Effector CD8-positive, alpha-beta T cell (primary cell): ENCODE data around the gene SIDT1.

ENCODE experiments used
- DNase-seq: peaks from one replicate; lab custom pipeline; 2025; lab: John Stamatoyannopoulos, UW

Gene SIDT1

DNA sequence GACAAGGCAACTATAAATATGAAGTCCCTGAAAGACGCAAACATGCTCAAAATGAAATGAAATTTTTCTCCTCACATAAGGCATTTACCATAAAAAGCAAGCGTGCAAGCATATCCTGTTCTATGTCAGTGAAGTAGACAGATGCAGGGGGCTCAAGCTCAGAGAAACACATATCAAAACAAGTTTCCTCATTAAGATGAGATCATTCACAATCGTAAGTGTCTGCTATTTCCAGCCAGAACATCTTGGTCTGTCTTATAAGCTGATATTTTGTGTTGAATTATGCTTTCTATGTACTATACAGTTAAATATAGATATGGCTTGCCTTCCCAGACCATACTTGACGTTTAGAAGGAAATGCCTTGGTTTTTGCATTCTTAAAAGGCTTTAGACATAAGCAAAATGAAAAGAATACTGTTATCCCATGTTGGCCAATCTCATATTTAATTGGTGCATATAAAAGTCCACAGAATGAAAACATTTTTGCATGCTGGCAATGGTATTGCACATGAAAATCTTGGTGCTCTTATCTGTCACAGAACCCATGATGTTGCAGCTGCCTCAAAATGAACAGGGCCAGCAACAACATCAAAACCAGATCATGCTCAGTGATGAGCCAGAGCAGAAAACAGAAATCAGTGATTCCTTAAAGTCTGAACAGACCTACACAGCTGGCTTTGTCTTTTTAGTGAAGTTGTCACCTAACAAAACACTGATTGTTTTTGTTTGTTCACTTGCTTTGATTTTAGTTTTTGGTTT lies 65.4 kb downstream of the SIDT1 start:
- no peak for DNase-seq

DNA sequence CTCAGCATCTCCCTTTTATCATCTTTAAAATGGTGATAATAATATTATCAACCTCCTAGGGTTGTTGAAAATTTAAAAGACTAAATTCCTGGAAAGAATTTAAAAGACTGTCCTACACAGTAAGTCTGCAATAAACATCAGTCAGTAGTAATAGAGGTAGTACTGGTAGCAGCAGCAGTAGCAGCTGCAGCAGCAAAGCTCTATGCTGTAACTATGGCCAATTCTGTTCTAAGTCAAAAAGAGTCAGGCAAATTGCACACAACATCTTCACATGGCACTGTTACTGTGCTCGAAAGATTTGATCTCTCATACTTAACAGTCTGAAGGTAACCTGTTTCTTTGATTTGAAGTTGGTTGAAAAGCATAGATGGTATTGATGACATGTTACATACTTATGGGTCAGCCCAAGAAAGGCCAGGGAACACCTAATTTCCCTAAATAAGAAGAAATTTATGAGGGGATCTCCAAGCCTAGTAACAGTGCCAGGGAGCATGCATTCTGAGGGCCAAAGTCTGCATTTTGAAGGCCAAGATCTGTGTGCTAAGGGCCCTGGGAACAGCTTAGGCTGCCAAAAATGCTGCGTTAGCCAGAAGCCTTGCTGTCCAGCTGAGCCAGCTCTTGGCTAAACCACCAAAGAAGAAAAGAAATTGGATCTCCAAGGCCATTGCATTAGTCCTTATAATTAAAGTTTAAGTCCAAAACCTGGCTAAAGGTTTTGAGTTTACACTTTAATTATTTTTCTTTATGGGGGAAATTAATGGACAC lies 68.2 kb downstream of the SIDT1 start:
- DNase-seq, result no peak

DNA sequence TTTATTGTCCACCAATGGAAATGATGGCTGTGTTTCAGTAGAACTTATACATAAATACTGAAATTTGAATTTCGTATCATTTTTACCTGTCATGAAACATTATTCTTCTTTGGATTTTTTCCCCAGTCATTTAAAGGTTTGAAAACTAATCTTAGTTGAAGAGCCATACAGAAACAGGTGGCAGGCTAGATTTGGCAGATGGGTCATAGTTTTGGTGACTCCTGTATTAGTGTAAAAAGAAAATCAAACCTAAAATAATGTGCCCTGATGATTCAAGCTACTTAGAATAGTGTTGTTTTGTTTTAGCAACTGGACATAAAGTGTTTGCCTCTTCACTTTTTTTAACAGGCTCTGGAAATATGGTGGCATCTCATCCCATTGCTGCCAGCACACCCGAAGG lies 68.9 kb downstream of the SIDT1 start:
- DNase-seq, result no peak

DNA sequence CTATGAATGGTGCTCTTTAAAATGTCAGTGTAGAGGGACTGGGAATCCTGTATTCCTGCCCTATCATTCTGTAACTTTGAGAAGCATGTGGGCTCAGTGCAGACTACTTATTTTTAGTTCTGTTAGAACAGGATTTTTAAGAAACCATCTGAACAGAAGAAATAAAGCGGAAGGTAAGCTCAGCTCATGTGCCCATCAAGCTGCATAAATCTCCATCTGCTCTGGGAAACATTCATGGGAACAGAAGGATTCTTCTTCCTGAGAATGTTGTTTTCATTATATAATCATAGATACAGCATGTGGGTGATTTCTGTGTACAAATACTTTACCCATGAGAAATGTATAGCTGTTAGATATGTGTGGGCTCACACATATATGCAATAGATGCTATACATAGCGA lies 69.9 kb downstream of the SIDT1 start:
- no peak for DNase-seq

DNA sequence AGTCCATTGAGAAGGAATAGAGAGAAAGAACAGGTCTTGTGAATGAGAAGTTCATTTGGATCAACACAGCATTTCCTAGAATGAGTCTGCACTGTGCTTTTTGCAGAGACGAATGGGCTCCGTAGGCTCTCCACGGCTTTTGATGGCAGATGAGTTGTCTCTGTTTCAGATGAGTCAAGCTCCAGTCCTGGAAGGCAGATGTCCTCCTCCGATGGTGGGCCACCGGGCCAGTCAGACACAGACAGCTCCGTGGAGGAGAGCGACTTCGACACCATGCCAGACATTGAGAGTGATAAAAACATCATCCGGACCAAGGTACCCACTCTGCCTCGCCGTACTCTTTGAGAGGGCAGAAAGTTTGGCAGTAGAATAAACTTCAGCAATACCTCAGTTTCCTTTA lies 70.5 kb downstream of the SIDT1 start:
- DNase-seq, result no peak

DNA sequence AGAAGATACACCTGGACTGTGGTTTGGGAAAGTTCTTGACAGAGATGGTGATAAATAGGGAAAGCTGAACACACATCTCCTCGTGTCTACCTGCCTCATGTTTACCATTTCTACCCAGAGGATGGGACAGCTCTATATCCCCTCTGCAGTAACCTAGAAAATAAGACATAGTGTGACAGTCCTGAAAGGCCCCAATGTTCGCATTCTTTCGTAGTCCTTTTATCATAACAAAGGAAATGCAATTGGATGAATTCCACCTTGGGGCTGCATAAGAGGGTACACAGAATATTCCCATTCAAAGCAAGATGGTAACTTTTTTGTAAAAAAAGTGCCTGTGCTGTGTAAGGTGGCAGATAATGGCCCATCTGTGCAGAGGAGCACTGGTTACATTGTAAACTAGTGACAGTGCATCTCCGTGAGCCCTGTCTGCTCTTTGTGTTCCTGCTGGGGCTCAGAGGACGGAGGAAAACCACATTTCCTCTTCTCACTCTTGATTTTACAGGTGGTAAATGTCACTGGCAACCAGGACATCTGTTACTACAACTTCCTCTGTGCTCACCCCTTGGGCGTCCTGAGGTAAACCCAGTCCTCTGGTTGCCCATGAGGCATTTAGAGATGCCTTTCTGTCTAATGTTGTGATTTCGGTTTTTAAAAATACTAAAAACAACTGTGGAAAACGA lies 74.3 kb downstream of the SIDT1 start:
- no peak for DNase-seq

DNA sequence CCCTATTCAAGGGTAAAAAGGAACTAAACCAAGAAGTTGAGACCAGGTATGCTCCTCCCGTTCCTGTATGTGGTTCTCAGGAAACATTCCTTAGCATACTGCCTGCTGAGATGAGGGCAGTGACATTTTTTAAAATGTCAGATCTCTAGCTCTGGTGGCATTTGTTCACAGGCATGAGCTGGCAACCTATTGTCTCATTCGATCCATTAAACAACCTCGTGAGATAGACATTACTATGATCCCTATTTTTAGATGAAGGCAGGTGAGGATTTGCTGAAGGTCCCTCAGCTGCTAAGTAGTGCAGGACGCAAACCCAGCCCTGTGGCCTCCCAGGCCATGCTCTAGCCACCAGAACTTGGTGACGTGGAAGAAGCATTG lies 74.9 kb downstream of the SIDT1 start:
- DNase-seq, result no peak

DNA sequence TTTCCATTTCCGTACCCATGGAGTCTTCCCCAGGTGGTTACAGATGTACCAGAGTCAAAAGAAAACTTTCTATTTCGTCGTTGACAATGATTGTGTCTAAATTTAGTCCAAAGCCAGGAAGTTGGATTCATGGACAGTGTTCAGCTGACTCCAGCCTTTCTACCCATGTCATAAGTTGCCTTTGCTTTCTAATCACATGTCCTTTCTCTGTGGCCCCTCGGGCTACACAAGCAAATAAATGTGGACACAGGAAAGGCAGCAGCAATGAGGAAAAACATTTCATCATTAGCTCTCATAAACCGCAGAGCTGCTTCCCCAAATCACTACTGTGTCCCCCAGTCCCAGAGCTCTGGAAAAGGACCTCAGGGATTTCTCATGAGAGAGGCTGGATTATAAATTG lies 82.0 kb downstream of the SIDT1 start:
- DNase-seq, result no peak

DNA sequence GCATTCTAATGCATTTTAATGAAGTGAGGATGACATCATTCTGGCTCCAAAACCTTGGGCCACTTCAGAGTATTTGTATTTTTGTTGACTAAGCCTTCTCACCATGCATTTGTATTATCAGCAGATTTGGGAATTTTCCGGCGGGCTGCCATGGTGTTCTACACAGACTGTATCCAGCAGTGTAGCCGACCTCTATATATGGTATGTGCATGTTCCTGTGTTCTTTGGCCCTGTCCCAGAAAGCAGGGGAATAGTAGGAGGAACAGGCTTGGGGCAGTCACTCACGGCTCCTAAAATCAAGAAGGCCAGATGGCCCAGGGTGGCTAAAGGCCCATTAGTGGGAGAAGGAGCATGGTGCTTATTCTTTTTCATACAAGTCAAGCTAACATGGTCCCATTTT lies 83.6 kb downstream of the SIDT1 start:
- no peak for DNase-seq

DNA sequence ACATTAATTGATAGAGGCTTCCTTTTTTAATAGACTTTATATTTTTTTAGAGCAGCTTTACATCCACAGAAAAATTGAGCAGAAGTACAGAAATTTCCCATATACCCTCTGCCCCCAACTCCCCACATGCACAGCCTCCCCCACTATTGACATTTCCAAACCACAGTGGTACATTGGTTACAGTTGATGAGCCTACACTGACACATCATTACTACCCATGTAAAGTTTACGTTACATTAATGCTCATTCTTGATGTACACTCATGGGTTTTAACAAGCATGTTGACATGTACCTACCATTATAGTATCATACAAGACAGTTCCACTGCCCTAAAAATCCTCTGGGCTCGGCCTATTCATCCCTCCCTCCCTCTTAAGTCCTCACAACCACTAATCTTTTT lies 85.4 kb downstream of the SIDT1 start:
- no peak for DNase-seq

DNA sequence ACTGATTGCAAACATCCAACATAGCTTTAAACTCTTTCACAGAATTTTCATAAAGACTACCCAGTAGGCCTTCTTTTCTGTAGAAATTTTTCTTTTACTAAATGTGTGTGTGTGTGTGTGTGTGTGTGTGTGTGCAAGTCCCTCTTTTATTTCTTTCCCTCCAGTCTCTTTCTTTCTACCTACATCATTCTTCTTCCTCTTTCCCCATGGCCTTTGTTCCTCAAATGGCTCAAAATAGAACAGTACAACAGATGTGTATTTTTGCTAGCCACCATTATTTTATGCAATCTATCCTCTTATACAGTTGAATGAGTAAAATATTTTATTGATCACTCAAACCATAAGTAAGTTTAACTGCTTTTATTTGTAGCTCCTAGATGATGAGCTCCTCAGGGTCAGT lies 87.7 kb downstream of the SIDT1 start:
- no peak for DNase-seq

DNA sequence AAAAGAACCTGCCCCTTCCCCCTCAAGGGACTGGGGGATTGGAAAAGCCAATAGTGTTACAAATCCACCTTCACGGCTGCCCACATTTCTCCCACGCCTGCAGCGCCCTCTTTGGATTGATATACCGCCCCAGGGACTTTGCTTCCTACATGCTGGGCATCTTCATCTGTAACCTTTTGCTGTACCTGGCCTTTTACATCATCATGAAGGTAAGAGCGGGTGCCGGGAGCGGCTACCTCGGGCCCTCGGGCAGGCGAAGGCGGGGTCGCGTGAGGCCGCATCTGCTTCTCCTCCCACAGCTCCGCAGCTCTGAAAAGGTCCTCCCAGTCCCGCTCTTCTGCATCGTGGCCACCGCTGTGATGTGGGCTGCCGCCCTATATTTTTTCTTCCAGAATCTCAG lies 91.0 kb downstream of the SIDT1 start:
- DNase-seq, result no peak

DNA sequence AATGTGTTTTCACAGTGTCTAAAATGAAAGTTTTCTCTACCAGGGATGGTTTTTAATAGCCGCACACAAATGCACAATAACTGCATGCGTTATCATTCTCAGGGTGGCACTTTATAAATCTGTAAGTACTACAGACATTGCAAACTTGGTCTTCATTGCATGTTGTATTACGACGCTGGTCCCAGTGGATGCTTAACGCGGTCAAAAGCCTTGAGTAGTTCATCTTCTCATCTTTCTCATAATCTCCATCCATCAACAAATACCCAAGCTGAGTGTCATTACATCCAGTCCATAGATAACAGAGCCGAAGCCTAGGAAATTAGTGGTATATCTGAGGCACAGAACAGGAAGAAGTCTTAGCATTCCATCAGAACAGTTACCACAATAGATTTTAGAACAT lies 91.5 kb downstream of the SIDT1 start:
- DNase-seq, result no peak

DNA sequence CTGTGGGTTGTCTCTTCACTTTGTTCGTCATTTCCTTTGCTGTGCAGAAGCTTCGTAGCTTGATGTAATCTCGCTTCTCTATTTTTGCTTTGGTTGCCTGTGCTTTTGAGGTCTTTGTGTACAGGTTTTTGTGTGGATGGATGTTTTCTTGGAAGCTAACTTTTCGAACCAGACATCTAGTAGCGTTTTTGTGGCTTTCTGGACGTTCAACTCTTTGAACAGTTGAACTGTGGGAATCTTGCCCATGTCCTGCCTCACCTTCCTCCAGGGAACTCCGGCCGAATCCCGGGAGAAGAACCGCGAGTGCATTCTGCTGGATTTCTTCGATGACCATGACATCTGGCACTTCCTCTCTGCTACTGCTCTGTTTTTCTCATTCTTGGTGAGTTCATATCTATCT lies 93.5 kb downstream of the SIDT1 start:
- no peak for DNase-seq

DNA sequence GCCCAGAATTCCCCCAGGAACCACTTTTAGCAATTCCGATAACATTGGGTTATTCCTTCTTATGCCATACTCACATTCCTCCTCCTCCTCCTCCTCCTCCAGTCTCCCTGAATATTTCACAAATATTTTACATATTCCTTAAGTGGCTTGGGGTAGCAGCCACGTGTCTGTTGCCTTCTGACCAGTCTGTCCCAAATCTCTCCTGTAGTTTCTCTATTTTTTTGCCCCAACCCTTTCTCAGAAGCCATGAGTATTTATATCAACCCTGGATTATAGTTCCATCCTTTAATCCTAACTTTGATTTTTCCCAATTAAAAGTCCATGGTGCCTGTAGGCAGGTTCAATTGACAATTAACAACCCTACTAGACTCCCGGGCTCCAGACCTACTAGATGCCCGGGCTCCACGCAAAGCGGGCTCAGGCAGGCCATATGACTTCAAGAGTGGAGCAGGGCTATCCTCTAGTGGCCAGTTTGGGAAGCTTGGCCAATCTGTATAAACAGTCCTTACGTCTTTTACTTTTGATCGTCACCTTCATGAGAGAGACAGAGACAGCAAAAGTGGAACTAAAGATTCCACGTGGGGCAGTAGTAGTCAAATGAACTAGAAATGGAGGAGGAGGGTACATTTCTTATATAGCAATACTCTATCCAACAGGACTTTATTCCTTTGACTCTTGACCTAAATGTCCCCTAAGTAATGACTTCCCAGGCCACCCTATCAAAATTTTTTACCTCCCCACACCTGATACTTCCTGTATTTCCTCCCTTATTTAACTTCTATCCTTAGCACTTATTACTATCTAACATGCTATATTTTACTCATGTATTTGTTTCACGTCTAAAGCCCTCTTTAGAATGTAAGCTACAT lies 94.4 kb downstream of the SIDT1 start:
- DNase-seq, result no peak

DNA sequence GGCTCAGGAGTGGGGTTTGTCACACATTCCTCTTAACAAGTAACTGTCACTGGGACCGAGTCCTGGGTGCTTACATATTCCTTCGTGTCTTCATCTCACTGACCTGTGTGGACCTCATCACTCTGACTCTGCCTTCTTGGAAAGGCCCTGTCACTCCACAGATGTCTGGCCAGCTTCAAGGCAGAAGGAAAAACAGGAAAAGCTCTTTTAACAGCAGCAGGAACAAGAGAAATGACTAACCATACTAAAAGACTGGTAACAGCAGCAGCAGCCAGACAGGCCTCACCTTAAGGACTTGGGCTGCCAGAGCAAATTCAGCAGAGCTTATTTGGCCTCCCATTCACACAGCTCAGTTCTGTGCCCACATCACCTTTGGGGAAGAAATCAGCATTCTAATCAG lies 96.0 kb downstream of the SIDT1 start:
- no peak for DNase-seq

DNA sequence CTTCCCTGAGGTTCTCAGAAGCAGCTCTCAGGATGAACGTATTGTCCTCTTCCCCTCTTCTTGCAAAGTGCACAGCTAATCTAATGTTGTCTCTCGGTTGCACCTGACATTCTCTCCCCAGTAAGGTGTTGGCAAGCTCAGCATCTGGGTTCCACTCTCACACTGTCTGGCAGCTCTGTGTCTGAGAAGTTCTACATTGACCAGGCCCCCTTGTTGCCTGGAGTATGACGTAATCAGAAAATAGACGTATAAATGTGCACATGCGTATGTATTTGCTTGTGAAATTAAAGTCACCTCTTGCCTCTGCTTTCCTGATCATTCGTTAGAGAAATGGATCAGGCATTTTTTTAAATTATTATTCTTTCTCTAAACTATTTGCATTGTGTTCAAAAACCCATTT lies 96.4 kb downstream of the SIDT1 start:
- no peak for DNase-seq

DNA sequence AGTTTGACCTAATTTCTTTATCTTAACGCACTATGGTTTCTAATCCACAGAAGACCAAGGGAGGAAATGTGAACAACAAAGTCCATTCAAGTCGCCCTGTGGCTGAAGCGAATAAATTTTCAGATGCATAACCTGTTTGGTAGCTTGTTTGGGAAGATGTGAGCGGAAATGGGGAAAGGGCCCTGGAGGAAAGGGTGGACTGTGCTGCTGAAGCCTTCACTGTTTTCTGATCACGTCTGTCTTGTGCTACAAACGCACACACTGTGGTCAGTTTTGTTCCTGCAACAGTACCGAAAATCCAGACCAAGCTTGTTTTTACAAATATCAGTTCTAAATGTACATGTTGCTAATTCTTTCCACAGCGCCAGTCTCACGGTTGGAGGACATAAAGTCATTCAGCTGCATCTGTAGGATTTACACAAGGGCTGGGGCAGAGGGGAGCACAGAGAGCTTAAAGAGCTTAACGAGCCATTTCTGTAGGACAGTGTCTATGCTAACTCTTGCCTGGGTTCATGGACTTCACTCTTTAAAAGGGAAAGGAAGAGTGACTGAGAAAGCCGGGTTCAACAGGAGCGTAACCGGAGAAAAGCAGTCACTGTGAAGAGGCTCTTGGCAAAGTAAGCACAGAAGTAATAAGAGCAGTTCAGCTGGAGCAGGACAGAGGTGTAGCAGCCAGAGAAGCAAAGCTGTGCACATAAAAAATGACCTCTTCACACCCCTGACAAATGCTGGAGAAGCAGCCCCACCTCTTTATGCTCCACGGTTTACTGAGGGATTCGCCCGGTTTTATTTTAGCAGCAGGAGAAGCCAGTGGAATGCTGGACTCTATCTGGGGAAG lies 97.4 kb downstream of the SIDT1 start:
- no peak for DNase-seq

DNA sequence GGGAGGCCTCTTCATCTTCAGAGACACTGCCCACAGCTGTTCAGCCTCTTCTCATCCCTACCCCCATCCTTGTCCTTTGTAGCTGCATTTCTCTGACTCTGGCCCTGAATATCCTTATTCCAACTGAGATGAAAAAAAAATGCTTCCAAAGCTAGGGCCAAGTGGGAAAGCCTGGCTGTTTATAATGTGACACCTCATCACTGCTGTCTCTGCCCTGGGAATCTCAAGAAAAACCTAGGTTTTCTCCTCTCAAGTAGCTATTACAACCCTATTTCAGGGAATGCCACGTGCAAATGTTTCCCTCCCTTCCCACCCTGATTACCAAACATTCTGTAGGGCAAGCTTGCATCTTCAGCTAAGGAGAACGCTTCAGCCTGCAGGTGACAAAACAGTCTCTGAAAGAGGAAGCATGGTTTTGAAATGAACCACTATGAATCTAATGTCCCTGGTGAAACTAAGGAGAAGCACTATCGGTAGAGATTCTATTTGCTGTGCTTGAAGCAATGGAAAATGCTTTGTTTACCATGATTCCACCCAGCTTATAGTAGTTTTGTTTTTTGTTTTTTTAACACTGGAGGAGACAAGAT lies 98.7 kb downstream of the SIDT1 start:
- DNase-seq, result no peak

DNA sequence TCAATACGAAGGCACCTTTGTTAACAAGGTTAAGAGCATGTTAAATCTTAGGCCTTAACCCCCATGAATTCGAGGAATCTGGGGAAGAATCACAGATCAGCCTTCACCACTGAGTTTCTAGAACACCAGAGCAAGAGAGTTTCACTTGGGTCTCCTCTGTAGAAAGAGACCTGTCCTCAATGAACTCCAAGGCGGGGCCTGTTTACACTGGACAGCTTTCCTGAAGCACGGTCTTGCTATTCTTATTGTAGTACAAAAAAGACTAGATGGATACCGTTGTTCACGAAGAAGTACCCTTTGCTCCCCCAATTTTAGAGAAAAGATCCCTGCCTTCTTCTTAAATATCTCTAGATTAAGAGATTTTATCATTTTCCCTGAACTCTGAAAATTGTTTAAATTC lies 99.2 kb downstream of the SIDT1 start:
- DNase-seq, result no peak
